Colonic mucosa (tissue), 4 donors: Measurements from ENCODE around the gene CRISP2. TPM values are rescaled to one million over a fixed set of nuclear protein-coding genes. Genes with fewer than 3 reads are reported as not detected.

ENCODE experiments used
- DNase-seq: peaks from one replicate; pipeline ENCODE4 v3.0.0-alpha.2; 2020
- H3K27ac ChIP-seq: fragments of 200-600 bp; one replicate; pipeline ENCODE4 v1.8.0; 2021
- H3K27me3 ChIP-seq: fragments of 200-600 bp; one replicate; pipeline ENCODE4 v1.8.0; 2021
- H3K36me3 ChIP-seq: fragments of 200-600 bp; one replicate; pipeline ENCODE4 v1.8.0; 2021
- H3K4me1 ChIP-seq: fragments of 200-600 bp; one replicate; pipeline ENCODE4 v1.8.0; 2021; ENCODE audit warnings: mild to moderate bottlenecking
- H3K4me3 ChIP-seq: fragments of 200-600 bp; one replicate; pipeline ENCODE4 v1.8.0; 2021
- H3K9ac ChIP-seq, 2 donors: one replicate each; pipeline ENCODE4 v1.7.0; 2013; ENCODE audit warnings: control low read depth in 2 of 2, low read depth in 2 of 2, low read length in 2 of 2
- H3K9me3 ChIP-seq: fragments of 200-600 bp; one replicate; pipeline ENCODE4 v1.8.0; 2021
- CTCF ChIP-seq: fragments of 200-600 bp; IDR thresholded peaks from one replicate; pipeline ENCODE4 v1.8.0; 2022; ENCODE audit warnings: antibody characterized with exemption, mild to moderate bottlenecking
- intact Hi-C: fragments of 100-400 bp; cut with DNase I; formaldehyde crosslinking; loops from one replicate; pipeline ENCODE4 v1.14.1; 2022
- total RNA-seq, 2 donors: library from RNA; stranded (reverse); fragmentation: NEBNext Ultra II Directional in 1 of 2; extraction: Animal tissue kit (Norgen Biotek cat#: 25700) in 1 of 2; gene quantifications; one replicate each; pipeline ENCODE4 v1.2.1, GENCODE V29; 2021
- donor health status: healthy.
- donor health status: DM: no; HTN: no; CAD: no.
- donor health status: DM: no; HTN: no; CAD: no.

The CRISP2 gene
- total RNA-seq, 2 donors from 2014 or later: not detected

GRCh38 chr6:49698478-49698877 lies 14.9 kb downstream of the CRISP2 start:
- H3K9me3 ChIP-seq: no peaks in the 10 kb centered on the region
- TF ChIP-seq CTCF: no peak
- H3K27ac ChIP-seq: no peak overlapping the region
- H3K4me3 ChIP-seq: no peak overlapping the region
- no peak for DNase-seq
- no peaks in the 10 kb centered on the region for H3K4me1 ChIP-seq
- no peak overlapping the region for H3K9ac ChIP-seq
- intact Hi-C loops: no loop called here
- no peaks in the 10 kb centered on the region for H3K27me3 ChIP-seq
- no peaks in the 10 kb centered on the region for H3K36me3 ChIP-seq

GRCh38 chr6:49693512-49693911 lies 19.8 kb downstream of the CRISP2 start:
- Histone ChIP-seq H3K9ac (no peak overlapping the region), H3K4me1 (no peaks in the 10 kb centered on the region), H3K27ac (no peak overlapping the region), H3K36me3 (no peaks in the 10 kb centered on the region), H3K9me3 (no peaks in the 10 kb centered on the region), H3K4me3 (no peak overlapping the region), H3K27me3 (no peaks in the 10 kb centered on the region)
- no peak for TF ChIP-seq CTCF
- DNase-seq: no peak
- intact Hi-C loops: no loop called here

GRCh38 chr6:49692534-49692933 lies 20.8 kb downstream of the CRISP2 start:
- Histone ChIP-seq H3K4me1 (no peaks in the 10 kb centered on the region), H3K36me3 (no peaks in the 10 kb centered on the region), H3K4me3 (no peak overlapping the region), H3K27me3 (no peaks in the 10 kb centered on the region), H3K9ac (no peak overlapping the region), H3K9me3 (no peaks in the 10 kb centered on the region), H3K27ac (no peak overlapping the region)
- intact Hi-C loops: no loop called here
- no peak for DNase-seq
- TF ChIP-seq CTCF: no peak

- no peak for TF ChIP-seq CTCF
- Histone ChIP-seq H3K4me3 (no peak overlapping the region), H3K36me3 (no peaks in the 10 kb centered on the region), H3K27ac (no peak overlapping the region), H3K27me3 (no peaks in the 10 kb centered on the region), H3K4me1 (no peaks in the 10 kb centered on the region), H3K9me3 (no peaks in the 10 kb centered on the region), H3K9ac (no peak overlapping the region)
- DNase-seq: no peak
- intact Hi-C loops: no loop called here
Observed at GRCh38 chr6:49676671-49677281, 36.6 kb downstream of the CRISP2 start.

GRCh38 chr6:49675816-49676215 lies 37.5 kb downstream of the CRISP2 start:
- no peak for TF ChIP-seq CTCF
- no peaks in the 10 kb centered on the region for H3K27me3 ChIP-seq
- H3K4me1 ChIP-seq: no peaks in the 10 kb centered on the region
- no peaks in the 10 kb centered on the region for H3K9me3 ChIP-seq
- DNase-seq: no peak
- H3K4me3 ChIP-seq: no peak overlapping the region
- H3K9ac ChIP-seq: no peak overlapping the region
- no peaks in the 10 kb centered on the region for H3K36me3 ChIP-seq
- H3K27ac ChIP-seq: no peak overlapping the region
- intact Hi-C loops: no loop called here
